Esophagus muscularis mucosa (tissue), 4 donors: ENCODE measurements around the gene TTC34.

ENCODE experiments used
- CTCF ChIP-seq, 3 experiments: fragments of 200-600 bp in 2 of 3; fragments of 450-650 bp in 1 of 3; sonication (generic) in 2 of 3; IDR thresholded peaks; one replicate each; pipeline ENCODE4 v1.5.1; 2017 to 2019; ENCODE audit warnings: antibody characterized with exemption in 3 of 3, mild to moderate bottlenecking in 2 of 3, moderate library complexity in 1 of 3
- EP300 ChIP-seq: sonication (generic); formaldehyde crosslinking; IDR thresholded peaks from one replicate; pipeline ENCODE4 v1.6.1; 2017; ENCODE audit warnings: antibody characterized with exemption
- POLR2A ChIP-seq: fragments of 450-650 bp; IDR thresholded peaks from one replicate; pipeline ENCODE4 v1.6.1; 2017; ENCODE audit warnings: antibody characterized with exemption, moderate library complexity, mild to moderate bottlenecking, low read depth
- POLR2AphosphoS5 ChIP-seq, 2 donors: sonication (generic); formaldehyde crosslinking; IDR thresholded peaks; one replicate each; pipeline ENCODE4 v1.6.1; 2017; ENCODE audit warnings: antibody characterized with exemption in 2 of 2

DNA sequence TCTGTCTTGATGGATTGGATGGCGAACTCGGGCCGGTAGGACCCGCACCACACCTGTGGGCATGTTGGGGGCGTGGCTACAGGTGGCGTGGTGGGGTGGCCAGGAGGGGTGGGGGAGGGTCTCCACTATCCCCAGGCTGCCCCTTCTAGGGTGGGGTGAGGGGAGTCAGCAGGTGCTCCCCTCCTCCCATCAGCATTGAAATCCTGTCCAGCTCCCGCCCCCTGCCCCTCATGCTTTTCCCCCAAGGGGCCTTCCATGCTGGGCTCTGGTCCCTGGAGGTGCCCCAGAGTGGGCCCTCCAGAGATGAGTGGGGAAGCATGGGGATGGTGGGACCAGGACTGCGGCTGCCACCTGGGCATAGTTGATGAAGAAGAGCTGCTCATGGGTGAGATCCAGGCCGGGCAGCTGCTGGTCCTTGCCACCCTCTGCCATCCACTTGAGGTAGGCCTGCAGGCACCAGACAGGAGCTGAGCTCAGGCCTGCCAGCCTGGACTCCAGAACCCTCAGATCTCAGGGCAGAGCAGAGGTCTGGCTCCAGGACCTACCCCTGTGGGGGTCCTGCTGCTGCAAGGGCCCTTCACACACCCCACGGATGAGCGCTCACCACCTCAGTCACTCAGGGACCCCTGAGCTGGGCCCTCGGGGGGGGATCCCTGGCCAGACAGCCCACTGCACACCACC, 209.8 kb downstream of the TTC34 start:
- TF ChIP-seq CTCF (IDR thresholded peaks at IDR 0.05) = no peak
- TF ChIP-seq POLR2AphosphoS5 (IDR thresholded peaks at IDR 0.05) = no peak
- TF ChIP-seq POLR2A = no peak
- no peak for TF ChIP-seq EP300
